GM18502 (cell line): ENCODE measurements around the gene DHX9.
"Not testable (repeated sequence)": the region's sequence is repeated elsewhere in the genome, so short reads cannot be mapped to it uniquely, and the experiment has no call there.

ENCODE experiments used
- ATAC-seq: cut with Tn5 transposase; IDR thresholded peaks from one replicate; pipeline ENCODE4 v1.9.1; 2021; ENCODE audit warnings: mild to moderate bottlenecking; ENCODE audit not compliant: unreplicated experiment, poor library complexity

The DHX9 gene

GRCh38 chr1:182886985-182887384, 47.8 kb downstream of the DHX9 start:
- no peak for ATAC-seq

- ATAC-seq = no peak
These were observed 49.8 kb downstream of the DHX9 start for GRCh38 chr1:182888736-182889531.

GRCh38 chr1:182889997-182890396, 50.9 kb downstream of the DHX9 start:
- no peak for ATAC-seq

GRCh38 chr1:182890927-182891610, 51.9 kb downstream of the DHX9 start:
- no peak for ATAC-seq

- no peak for ATAC-seq
These were observed 58.5 kb downstream of the DHX9 start for GRCh38 chr1:182897696-182898095.

- ATAC-seq = not testable (repeated sequence)
These were observed 62.8 kb downstream of the DHX9 start for GRCh38 chr1:182901946-182902345.

- ATAC-seq = no peak
These were observed 66.2 kb downstream of the DHX9 start for GRCh38 chr1:182905321-182905720.

- ATAC-seq = no peak
These were observed 70.4 kb downstream of the DHX9 start for GRCh38 chr1:182909578-182909977.

GRCh38 chr1:182910143-182910542, 71.0 kb downstream of the DHX9 start:
- ATAC-seq = no peak

GRCh38 chr1:182913401-182913800, 74.3 kb downstream of the DHX9 start:
- ATAC-seq = no peak

GRCh38 chr1:182917378-182917777, 78.2 kb downstream of the DHX9 start:
- ATAC-seq = no peak

- ATAC-seq = no peak
These were observed 86.5 kb downstream of the DHX9 start for GRCh38 chr1:182925661-182926060.

- ATAC-seq = no peak
These were observed 88.7 kb downstream of the DHX9 start for GRCh38 chr1:182927693-182928433.

- ATAC-seq = no peak
These were observed 91.8 kb downstream of the DHX9 start for GRCh38 chr1:182930985-182931384.

GRCh38 chr1:182935716-182936115, 96.6 kb downstream of the DHX9 start:
- no peak for ATAC-seq
